Measurements from ENCODE around the gene CCDC68. TPM values are rescaled to one million over a fixed set of nuclear protein-coding genes. Genes with fewer than 3 reads are reported as not detected.

The CCDC68 gene
- total and polyA plus RNA-seq, 10 donors: 2.0 to 25.3 (median 12.3) TPM

DNA sequence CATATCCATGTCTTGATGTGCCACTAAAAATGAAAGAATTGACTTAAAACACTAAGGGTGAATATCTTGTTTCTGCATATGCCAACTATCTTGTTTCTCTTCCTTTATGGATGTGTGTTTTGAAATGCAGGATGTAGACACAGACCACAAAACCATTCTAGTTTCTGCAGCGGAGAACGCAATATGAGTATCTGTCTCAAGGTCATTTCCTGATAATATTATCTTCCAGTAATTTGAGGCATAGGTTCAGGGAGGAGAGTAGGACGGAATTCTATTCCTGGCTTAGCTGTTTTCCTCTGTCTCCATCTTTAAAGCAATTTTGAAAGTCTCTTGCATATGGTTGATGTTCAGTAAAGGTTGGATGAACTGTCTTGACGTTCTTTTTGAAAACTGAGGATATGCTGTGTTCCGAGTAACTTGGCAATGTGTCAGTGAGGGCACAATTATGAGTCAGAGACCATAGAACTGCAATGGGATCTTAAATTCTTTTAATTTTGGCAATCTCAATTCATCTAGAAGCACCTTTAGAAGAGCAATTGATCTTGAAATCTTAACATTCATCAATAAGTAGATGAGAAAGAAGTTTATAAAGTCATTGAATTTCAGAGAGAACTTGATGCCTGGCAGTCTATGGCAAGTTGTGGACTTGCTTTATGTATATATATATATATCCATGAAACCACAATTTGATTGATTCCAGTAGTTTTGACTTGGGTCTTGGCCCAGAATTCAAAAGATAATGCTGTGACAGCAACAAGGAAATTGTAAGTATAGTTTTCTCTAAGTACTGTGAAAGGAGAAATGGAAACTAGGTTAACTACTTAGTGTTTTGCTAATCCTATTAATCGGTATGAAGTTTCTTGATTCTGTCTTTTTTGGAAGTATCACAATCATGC lies 106.2 kb downstream of the CCDC68 start:
- H3K4me3 ChIP-seq: no peak overlapping the region
- WGBS, 5 donors: 22 to 33% (median 26%) methylated on average over 6 of the region's 6 CpGs
- H3K9me3 ChIP-seq: no peaks in the 10 kb centered on the region
- H3K36me3 ChIP-seq: no peaks in the 10 kb centered on the region
- H3K27ac ChIP-seq: no peak overlapping the region
- DNase-seq: no peak
- TF ChIP-seq POLR2A (IDR thresholded peaks at IDR 0.05): no peak
- TF ChIP-seq POLR2AphosphoS5 (IDR thresholded peaks at IDR 0.05): no peak
- no peak for TF ChIP-seq CTCF (IDR thresholded peaks at IDR 0.05 in 8 of 11, conservative IDR thresholded peaks at IDR 0.05 in 3 of 11)
- H3K4me1 ChIP-seq: peaks cover 0 to 13% (median 7%) of the 10 kb centered on the region in 6 donors
- intact Hi-C loops (cut with DNase I; ENCODE audit: low total_unique reads): no loop called here
- no peaks in the 10 kb centered on the region for H3K27me3 ChIP-seq (replicated peaks in 1 of 7)

Other genes starting within 250 kb of the CCDC68 start
- 1 to 10 TPM; 2.9 to 6.6 (median 3.7) TPM for gene RAB27B, start 131.0 kb downstream of the CCDC68 start, total RNA-seq
- under 1 TPM; 0.26 to 0.54 (median 0.41) TPM for gene RAB27B, start 131.0 kb downstream of the CCDC68 start, polyA plus RNA-seq

Measured in spleen (tissue), 11 donors.